Measurements from ENCODE around the gene ACAP2.

DNA sequence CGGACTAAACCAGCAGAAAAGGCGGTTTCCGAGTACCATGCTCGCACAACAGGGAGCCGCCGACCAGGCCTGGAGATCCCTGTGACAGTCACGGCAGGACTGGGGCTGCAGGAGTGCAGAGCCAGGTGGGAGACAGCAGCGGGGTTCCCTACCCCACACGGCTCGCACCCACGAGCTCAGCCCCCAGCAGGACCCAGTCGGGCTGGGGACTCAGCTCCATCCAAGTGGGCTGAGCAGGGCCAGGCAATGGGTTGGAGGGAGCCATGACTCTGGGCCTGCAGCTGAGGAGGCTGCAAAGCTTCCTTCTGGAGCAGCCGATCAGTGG lies 187.7 kb downstream of the ACAP2 start:
- no peak for TF ChIP-seq SIN3A (IDR thresholded peaks at IDR 0.05; ENCODE audit: borderline replicate concordance, insufficient read depth, low read depth, low read length)
- TF ChIP-seq, protein P1, sequence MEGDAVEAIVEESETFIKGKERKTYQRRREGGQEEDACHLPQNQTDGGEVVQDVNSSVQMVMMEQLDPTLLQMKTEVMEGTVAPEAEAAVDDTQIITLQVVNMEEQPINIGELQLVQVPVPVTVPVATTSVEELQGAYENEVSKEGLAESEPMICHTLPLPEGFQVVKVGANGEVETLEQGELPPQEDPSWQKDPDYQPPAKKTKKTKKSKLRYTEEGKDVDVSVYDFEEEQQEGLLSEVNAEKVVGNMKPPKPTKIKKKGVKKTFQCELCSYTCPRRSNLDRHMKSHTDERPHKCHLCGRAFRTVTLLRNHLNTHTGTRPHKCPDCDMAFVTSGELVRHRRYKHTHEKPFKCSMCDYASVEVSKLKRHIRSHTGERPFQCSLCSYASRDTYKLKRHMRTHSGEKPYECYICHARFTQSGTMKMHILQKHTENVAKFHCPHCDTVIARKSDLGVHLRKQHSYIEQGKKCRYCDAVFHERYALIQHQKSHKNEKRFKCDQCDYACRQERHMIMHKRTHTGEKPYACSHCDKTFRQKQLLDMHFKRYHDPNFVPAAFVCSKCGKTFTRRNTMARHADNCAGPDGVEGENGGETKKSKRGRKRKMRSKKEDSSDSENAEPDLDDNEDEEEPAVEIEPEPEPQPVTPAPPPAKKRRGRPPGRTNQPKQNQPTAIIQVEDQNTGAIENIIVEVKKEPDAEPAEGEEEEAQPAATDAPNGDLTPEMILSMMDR (IDR thresholded peaks at IDR 0.05) = no peak
- TF ChIP-seq, protein P2, sequence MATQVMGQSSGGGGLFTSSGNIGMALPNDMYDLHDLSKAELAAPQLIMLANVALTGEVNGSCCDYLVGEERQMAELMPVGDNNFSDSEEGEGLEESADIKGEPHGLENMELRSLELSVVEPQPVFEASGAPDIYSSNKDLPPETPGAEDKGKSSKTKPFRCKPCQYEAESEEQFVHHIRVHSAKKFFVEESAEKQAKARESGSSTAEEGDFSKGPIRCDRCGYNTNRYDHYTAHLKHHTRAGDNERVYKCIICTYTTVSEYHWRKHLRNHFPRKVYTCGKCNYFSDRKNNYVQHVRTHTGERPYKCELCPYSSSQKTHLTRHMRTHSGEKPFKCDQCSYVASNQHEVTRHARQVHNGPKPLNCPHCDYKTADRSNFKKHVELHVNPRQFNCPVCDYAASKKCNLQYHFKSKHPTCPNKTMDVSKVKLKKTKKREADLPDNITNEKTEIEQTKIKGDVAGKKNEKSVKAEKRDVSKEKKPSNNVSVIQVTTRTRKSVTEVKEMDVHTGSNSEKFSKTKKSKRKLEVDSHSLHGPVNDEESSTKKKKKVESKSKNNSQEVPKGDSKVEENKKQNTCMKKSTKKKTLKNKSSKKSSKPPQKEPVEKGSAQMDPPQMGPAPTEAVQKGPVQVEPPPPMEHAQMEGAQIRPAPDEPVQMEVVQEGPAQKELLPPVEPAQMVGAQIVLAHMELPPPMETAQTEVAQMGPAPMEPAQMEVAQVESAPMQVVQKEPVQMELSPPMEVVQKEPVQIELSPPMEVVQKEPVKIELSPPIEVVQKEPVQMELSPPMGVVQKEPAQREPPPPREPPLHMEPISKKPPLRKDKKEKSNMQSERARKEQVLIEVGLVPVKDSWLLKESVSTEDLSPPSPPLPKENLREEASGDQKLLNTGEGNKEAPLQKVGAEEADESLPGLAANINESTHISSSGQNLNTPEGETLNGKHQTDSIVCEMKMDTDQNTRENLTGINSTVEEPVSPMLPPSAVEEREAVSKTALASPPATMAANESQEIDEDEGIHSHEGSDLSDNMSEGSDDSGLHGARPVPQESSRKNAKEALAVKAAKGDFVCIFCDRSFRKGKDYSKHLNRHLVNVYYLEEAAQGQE (IDR thresholded peaks at IDR 0.05; ENCODE audit: insufficient read depth in 1 of 2, low read depth in 2 of 2, low read length in 1 of 2) = no peak
